HepG2 (cell line): ENCODE results near the gene HOXD1. TPM values are rescaled to one million over a fixed set of nuclear protein-coding genes. Genes with fewer than 3 reads are reported as not detected.
A peak's percentile ranks its signal among the peaks of the same experiment; 100 is the strongest.

Experiments used
- HMG20B ChIP-seq: conservative IDR thresholded peaks from 2 replicates; pipeline ENCODE4 v1.6.1; 2016; ENCODE audit warnings: missing genetic modification reagents, missing compliant biosample characterization
- MBD4 ChIP-seq: IDR thresholded peaks from 2 replicates; pipeline ENCODE4 v1.6.1; 2012; ENCODE audit warnings: low read length, inconsistent platforms, borderline replicate concordance
- PRDM10 ChIP-seq: sonication (generic); formaldehyde crosslinking; IDR thresholded peaks from 2 replicates; pipeline ENCODE4 v1.4.0; 2020; ENCODE audit warnings: low read depth, missing genetic modification reagents
- RARA ChIP-seq: IDR thresholded peaks from 2 replicates; pipeline ENCODE4 v1.6.1; 2016; ENCODE audit warnings: missing genetic modification reagents, missing compliant biosample characterization
- TAF1 ChIP-seq: sonication (generic); formaldehyde crosslinking; IDR thresholded peaks from 2 replicates; pipeline ENCODE4 v1.4.0; 2020; ENCODE audit warnings: missing genetic modification reagents
- ZBTB43 ChIP-seq: sonication (generic); formaldehyde crosslinking; conservative IDR thresholded peaks from 2 replicates; pipeline ENCODE4 v1.4.0; 2020; ENCODE audit warnings: missing genetic modification reagents
- ZSCAN30 ChIP-seq: sonication (generic); formaldehyde crosslinking; IDR thresholded peaks from 2 replicates; pipeline ENCODE4 v1.5.0; 2020; ENCODE audit warnings: mild to moderate bottlenecking, missing genetic modification reagents
- polyA plus RNA-seq, 8 experiments: library from polyadenylated mRNA; depleted of rRNA in 3 of 8; stranded (reverse) in 7 of 8; unstranded in 1 of 8; fragments of >200 nt; fragmentation: Illumina TruSeq in 4 of 8; extraction: Trizol in 4 of 8; gene quantifications; 2 replicates each; pipeline versions ENCODE4 v1.2.1 to v1.2.3, GENCODE V29; 2011 to 2016; ENCODE audit warnings: low read depth in 4 of 8, missing spikeins in 1 of 8, mixed read lengths in 1 of 8; ENCODE audit not compliant: insufficient read depth in 1 of 8
- total RNA-seq, 5 experiments: library from RNA; depleted of rRNA; stranded (reverse); fragments of >200 nt; fragmentation: Illumina TruSeq; extraction: Trizol; gene quantifications; 2 replicates each; pipeline ENCODE4 v1.2.3, GENCODE V29; 2016; ENCODE audit warnings: low read depth in 1 of 5

Gene HOXD1
- total and polyA plus RNA-seq, 2 of the 13 experiments (the other 11 are each of a cell fraction or from before 2014, with no cell fraction given), result 10.0 to 22.3 TPM

- TF ChIP-seq PRDM10 (no peak), MBD4 (no peak), HMG20B (CRISPR knock-in tag) (no peak), ZBTB43 (peak; percentile 95), RARA (CRISPR knock-in tag) (no peak), ZSCAN30 (CRISPR knock-in tag) (no peak), TAF1 (CRISPR knock-in tag) (peak; percentile 41; the same call in 1 of the 2 replicates)
Observed at GRCh38 chr2:176174824-176175708, 13.4 kb upstream of the HOXD1 start (continued).
